GM19397 (cell line): Measurements from ENCODE around the gene TMEM170A.

Experiments
- ATAC-seq: cut with Tn5 transposase; IDR thresholded peaks from one replicate; pipeline ENCODE4 v1.9.1; 2021; ENCODE audit warnings: mild to moderate bottlenecking, moderate library complexity; ENCODE audit not compliant: unreplicated experiment

TMEM170A gene

DNA sequence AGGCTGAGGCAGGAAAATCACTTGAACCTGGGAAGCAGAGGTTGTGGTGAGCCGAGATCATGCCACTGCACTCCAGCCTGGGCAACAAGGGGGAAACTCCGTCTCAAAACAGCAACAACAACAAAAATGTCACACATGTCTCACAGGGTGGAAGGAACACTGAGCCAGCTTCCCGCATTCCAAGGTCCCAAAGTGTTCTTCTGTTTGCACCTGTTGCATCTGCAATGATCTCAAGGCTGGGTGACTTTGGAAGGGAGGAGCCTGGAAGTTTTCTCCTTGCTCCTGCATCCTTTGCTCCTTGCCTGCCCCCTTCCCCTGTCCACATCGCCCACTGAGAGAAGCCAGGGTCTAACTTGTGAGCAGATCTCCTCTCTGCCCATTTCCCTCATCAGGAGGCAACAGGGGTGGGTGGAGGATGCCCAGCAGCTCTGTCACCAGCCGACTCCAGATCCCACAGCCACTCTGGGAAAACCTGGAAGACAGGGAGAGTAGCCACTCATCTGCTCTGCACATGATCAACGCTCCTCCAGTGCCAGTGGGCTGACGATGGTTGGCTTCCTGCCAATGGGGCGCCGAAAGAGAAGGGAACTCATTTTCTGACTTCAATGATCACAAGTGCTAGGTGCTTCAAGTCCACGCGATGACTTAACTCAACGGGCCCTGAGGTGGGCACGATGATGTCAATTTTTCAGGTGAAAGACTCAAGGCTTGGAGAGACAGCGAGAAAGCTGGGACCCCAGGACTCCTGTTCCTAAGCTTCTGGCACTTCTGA is 18.1 kb upstream of the TMEM170A start:
- ATAC-seq = no peak

- ATAC-seq = no peak
Observed at GRCh38 chr16:75481475-75481874, 17.0 kb upstream of the TMEM170A start.

DNA sequence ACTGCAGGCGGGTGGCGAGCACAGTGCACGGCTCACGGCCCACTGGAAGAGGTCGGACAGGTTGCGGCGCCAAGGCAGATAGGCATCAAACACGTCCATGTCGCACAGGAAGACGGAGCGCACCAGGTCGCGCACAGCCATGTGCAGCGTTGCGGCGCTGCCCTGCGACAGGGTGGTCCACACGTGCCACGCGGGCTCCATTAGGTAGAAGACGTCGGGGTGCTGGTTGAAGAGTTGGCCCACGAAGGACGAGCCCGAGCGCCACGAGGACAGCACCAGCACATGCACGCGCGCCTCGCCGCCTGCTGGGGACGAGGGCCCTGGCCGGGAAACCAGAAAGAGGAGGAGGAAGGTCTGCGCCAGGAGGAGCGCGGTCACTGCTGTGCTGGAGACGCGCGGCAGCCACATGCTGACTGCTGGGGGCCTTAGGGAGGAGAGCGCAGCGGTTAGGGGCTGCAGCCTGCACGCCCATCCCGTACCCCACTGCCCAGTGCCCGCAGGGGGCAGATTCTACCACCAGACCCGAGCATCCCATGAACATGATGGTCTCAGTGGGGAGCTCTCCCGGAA is 15.0 kb upstream of the TMEM170A start:
- no peak for ATAC-seq

- ATAC-seq = no peak
Observed at GRCh38 chr16:75478480-75479345, 14.2 kb upstream of the TMEM170A start.

DNA sequence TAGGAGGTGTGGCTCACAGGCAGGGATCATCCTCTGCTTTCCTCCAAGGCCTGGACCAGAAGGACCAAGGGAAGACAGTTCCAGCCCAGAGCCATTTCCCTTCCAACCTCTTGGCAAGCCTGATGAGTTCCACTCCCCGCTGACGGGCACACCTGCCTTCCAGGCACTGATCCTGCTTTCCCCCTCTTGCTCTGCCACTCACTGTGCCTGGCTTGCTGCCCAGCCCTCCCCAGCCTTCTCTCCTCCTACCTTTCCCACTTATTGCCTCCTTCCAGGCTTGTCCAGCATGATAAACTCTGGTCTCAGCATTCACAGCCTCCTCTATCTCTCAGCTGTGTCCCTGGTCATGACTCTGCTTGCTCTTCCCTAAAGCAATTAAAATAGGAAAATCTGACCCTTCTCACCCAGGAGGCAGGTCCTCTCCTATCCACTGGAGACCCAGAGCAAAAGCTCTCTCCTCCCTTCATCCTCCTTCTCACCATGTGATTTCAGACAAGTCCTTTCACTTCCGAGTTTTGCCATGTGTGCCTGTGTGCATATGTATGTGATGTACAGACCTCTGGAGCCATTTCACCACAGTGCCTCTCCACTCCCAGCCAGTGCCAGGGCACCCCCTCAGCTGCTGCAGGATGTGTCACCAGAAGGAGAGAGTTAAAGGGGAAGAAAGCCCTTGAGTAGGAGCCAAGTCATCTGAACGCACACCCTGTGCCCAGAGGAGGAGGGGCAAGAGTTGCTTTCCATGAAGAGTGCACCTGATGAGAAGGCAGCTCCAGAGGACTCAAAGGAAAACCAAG is 13.4 kb upstream of the TMEM170A start:
- ATAC-seq = no peak

DNA sequence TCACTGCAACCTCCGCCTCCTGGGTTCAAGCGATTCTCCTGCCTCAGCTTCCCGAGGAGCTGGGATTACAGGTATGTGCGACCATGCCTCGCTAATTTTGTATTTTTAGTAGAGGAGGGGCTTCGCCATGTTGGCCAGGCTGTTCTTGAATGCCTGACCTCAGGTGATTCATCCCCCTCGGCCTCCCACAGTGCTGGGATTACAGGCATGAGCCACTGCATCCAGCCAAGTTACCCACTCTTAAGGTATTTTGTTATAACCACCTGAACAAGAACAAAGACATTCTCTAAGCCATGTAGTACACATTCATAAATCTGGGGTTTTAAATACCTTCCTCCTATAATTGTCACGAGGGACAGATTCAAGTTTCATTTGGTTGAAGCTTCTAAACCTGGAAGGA is 12.3 kb upstream of the TMEM170A start:
- no peak for ATAC-seq

- no peak for ATAC-seq
Observed at GRCh38 chr16:75475420-75475847, 10.9 kb upstream of the TMEM170A start.

- no peak for ATAC-seq
Observed at GRCh38 chr16:75472908-75473877, 8.7 kb upstream of the TMEM170A start.

DNA sequence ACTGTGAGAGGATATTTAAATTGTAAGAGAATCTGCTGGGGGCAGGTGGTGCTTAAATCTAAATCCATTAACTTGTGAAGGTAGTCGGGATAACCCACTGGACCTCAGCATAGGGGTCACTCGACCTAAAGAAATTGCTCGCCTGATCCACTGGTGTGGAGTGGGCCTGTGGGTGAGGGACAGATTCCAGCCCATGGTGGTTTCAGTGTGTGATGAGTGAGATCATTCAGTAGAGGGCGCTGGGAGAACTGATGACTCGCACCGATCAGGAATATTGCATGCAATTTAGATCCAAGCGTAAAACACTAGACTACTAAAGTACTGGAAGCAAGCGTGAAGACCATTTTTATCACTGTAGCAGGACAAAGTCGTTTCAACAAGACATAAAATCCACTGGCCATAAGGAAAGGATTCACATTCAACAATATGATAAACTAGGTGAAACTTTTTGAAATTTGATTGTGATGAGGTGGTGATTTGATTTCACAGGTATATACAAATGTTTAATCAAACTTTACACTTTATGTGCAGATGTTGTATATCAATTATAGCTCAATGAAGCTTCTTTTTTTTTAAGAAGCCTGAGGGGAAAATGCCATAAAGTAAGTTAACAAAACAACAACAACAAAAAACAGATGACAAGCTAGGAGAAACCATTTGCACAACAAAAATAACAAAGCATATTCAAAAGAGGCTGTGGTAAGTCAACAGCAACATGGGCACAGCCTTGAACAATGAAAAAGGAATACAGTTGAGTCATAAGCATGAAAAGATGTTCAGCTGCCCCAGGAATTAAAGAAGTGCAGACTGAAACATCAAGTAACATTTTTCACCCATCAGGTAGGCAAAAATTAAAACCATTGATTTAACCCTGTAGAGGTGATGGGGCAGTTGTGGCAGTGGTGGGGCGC is 7.5 kb upstream of the TMEM170A start:
- peak; percentile 78 for ATAC-seq

DNA sequence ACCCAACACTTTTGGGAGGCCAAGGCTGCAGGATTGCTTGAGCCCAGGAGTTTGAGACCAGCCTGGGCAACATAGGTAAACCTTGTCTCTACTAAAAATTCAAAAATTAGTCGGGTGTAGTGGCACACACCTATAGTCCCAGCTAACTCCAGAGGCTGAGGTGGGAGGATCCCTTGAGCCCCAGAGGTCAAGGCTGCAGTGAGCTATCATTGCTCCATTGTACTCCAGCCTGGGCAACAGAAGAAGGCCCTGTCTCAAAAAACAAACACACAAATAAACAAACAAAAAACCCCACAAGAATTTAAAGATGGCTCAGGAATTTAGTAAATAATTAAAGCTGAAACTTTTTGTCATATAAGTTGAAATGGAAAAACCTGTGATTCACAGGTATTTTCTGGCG is 2.3 kb upstream of the TMEM170A start:
- ATAC-seq = no peak

DNA sequence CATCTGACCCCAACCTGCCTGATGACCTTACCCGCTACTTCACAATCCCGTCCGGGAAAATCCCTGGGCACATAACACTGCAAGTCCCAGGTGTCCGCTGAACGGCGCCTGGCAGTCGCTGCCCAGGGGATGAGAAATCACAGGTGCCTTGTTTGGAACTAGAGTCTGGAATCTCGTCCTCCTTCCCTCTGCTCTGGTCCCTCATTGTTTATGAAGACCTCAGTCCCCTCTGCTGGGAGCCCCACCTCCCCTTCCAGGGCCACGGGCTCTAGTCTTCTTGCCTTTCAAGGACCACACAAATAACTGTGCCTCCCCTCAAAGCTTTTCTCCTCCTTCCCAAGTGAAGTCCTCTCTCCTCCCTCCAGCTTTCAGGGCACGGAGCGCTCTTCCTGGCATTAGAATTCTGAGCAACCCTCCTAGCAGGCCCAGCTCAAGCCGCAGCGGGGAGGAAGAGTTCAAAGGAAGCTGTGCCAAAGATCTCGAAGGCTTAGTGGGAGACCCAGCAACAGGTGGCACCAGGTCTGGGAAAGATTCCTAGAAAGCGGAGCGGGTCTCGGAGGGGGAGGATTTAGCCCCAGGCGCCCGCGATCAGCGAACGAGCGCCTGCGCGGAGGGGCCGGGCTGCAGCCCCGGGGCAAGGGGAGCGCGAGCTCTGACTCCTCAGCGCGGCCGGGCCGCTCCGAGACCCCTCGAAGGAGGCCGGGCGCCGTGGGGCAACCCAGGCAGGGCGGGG is 934 bp downstream of the TMEM170A start:
- peak; percentile 19 for ATAC-seq

GRCh38 chr16:75462806-75463205 is 1.7 kb downstream of the TMEM170A start:
- ATAC-seq = no peak

- no peak for ATAC-seq
Observed at GRCh38 chr16:75461575-75461974, 2.9 kb downstream of the TMEM170A start.

- no peak for ATAC-seq
Observed at GRCh38 chr16:75460446-75460845, 4.0 kb downstream of the TMEM170A start.

- no peak for ATAC-seq
Observed at GRCh38 chr16:75459691-75460090, 4.8 kb downstream of the TMEM170A start.

- no peak for ATAC-seq
Observed at GRCh38 chr16:75458439-75458838, 6.0 kb downstream of the TMEM170A start.

DNA sequence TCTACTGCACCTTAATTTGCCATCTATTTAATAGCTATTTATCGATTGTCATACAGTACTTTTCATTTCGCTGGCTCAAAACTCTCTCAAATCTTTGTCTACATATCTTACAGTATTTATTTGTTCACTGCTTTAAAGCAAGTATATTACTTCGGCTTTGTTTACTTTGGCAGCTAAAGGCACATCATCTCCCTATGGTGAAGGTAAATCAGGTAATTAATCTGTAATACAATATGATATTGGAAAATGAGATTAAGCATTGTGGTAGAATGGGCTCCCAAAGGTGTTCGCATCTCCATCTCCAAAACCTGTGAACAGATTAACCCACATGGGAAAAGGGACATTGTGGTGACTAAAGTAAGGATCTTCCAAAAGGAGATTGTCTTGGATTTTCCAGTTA is 6.5 kb downstream of the TMEM170A start:
- ATAC-seq = no peak

DNA sequence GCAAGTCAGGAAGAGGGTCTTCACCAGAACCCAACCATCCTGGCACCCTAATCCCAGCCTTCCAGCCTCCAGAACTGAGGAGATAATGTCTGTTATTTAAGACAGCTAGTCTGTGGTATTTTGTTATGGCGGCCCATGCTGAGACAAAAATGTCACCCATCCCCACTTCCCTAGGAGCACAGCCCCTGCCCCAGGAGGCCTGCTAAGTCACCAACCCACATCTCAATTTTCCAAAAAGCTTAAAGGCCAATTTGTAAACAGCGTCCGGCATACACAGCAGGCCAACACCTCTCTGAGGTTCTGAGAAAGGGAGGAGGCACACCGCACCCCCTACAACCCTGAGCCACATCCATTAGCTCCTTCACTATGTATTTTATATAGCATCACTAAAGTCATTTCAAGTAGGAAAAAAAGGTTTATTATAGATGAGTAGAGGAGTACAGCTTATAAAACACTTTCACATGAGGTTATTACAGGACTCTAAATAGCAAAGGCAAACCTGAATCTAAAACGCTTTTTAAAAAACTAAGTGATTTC is 6.9 kb downstream of the TMEM170A start:
- no peak for ATAC-seq
